WTC11 (cell line): ENCODE measurements around the gene FAM187B. TPM values are rescaled to one million over a fixed set of nuclear protein-coding genes. Genes with fewer than 3 reads are reported as not detected.

Source experiments
- ATAC-seq: fragments of 200-7000 bp; cut with Tn5 transposase; 2 replicates; pipeline ENCODE4 v1.10.0; 2021; ENCODE audit warnings: mild to moderate bottlenecking, moderate library complexity
- CTCF ChIA-PET: fragments of 300-600 bp; sonication (Branson Sonifier 250); formaldehyde crosslinking; loops from one replicate; lab custom pipeline; 2021; ENCODE audit warnings: antibody characterized with exemption; lab: Charles Lee
- POLR2A ChIA-PET: fragments of 350-600 bp; sonication (Branson Sonifier 250); formaldehyde crosslinking; loops from one replicate; lab custom pipeline; 2021; ENCODE audit warnings: antibody characterized with exemption; lab: Charles Lee
- DNase-seq: peaks from one replicate; pipeline ENCODE4 v3.0.0; 2021; ENCODE audit warnings: low spot score
- H3K27ac Mint-ChIP-seq: 2 replicates; pipeline ENCODE4 v1.8.0; 2021; ENCODE audit warnings: mixed read lengths
- H3K27me3 Mint-ChIP-seq: 2 replicates; pipeline ENCODE4 v1.8.0; 2021; ENCODE audit warnings: low read depth, mild to moderate bottlenecking, moderate library complexity, mixed read lengths
- H3K36me3 Mint-ChIP-seq: 2 replicates; pipeline ENCODE4 v1.8.0; 2021; ENCODE audit warnings: mixed read lengths
- H3K4me1 Mint-ChIP-seq: 2 replicates; pipeline ENCODE4 v1.8.0; 2022; ENCODE audit warnings: mixed read lengths
- H3K4me3 Mint-ChIP-seq: 2 replicates; pipeline ENCODE4 v1.8.0; 2021; ENCODE audit warnings: mild to moderate bottlenecking, moderate library complexity, mixed read lengths
- H3K9me3 Mint-ChIP-seq: 2 replicates; pipeline ENCODE4 v1.8.0; 2021; ENCODE audit warnings: mixed read lengths
- ATF1 ChIP-seq: sonication (generic); formaldehyde crosslinking; IDR thresholded peaks from 2 replicates; pipeline ENCODE4 v1.8.1; 2023; ENCODE audit warnings: mild to moderate bottlenecking, moderate library complexity, missing genetic modification reagents
- CBFB ChIP-seq: sonication (generic); formaldehyde crosslinking; IDR thresholded peaks from 2 replicates; pipeline ENCODE4 v1.8.1; 2022; ENCODE audit warnings: mild to moderate bottlenecking, low read depth, missing genetic modification reagents
- CREB1 ChIP-seq: sonication (generic); formaldehyde crosslinking; IDR thresholded peaks from 2 replicates; pipeline ENCODE4 v1.8.0; 2023; ENCODE audit warnings: mild to moderate bottlenecking, missing genetic modification reagents
- ELF4 ChIP-seq: sonication (generic); formaldehyde crosslinking; IDR thresholded peaks from 2 replicates; pipeline ENCODE4 v1.8.1; 2022; ENCODE audit warnings: low read depth, mild to moderate bottlenecking, moderate library complexity, missing genetic modification reagents
- ESRRA ChIP-seq: sonication (generic); formaldehyde crosslinking; IDR thresholded peaks from 2 replicates; pipeline ENCODE4 v1.8.1; 2022; ENCODE audit warnings: mild to moderate bottlenecking, missing genetic modification reagents, borderline replicate concordance
- FOXJ3 ChIP-seq: sonication (generic); formaldehyde crosslinking; IDR thresholded peaks from 2 replicates; pipeline ENCODE4 v1.9.0; 2021; ENCODE audit warnings: missing genetic modification reagents, mild to moderate bottlenecking, borderline replicate concordance
- MYBL2 ChIP-seq: sonication (generic); formaldehyde crosslinking; IDR thresholded peaks from 2 replicates; pipeline ENCODE4 v1.8.1; 2023; ENCODE audit warnings: mild to moderate bottlenecking, moderate library complexity, missing genetic modification reagents
- OVOL2 ChIP-seq: fragments of 250-450 bp; sonication (Bioruptor Pico); IDR thresholded peaks from 2 replicates; pipeline ENCODE4 v1.9.0; 2021; ENCODE audit warnings: mild to moderate bottlenecking, borderline replicate concordance
- PRRX2 ChIP-seq: fragments of 250-450 bp; sonication (Bioruptor Pico); IDR thresholded peaks from 2 replicates; pipeline ENCODE4 v1.8.0; 2021; ENCODE audit warnings: mild to moderate bottlenecking
- RELA ChIP-seq: sonication (generic); formaldehyde crosslinking; IDR thresholded peaks from 2 replicates; pipeline ENCODE4 v1.8.1; 2022; ENCODE audit warnings: missing genetic modification reagents, mild to moderate bottlenecking, borderline replicate concordance
- ZBTB21 ChIP-seq: sonication (generic); formaldehyde crosslinking; IDR thresholded peaks from 2 replicates; pipeline ENCODE4 v1.8.1; 2023; ENCODE audit warnings: mild to moderate bottlenecking, missing genetic modification reagents, borderline replicate concordance
- ZNF423 ChIP-seq: fragments of 250-450 bp; sonication (Bioruptor Pico); IDR thresholded peaks from 2 replicates; pipeline ENCODE4 v2.1.2; 2022; ENCODE audit warnings: mild to moderate bottlenecking, moderate library complexity
- ZNF671 ChIP-seq: fragments of 250-450 bp; sonication (Bioruptor Pico); IDR thresholded peaks from 2 replicates; pipeline ENCODE4 v1.8.0; 2021; ENCODE audit warnings: mild to moderate bottlenecking
- total RNA-seq: library from RNA; stranded (reverse); gene quantifications from 3 replicates; pipeline ENCODE4 v1.2.3, GENCODE V29; 2021
- TF ChIP-seq, protein P1 (sequence below): sonication (generic); formaldehyde crosslinking; IDR thresholded peaks from 2 replicates; pipeline ENCODE4 v1.8.1; 2023; ENCODE audit warnings: mild to moderate bottlenecking, missing genetic modification reagents, moderate library complexity
- TF ChIP-seq, protein P2 (sequence below): sonication (generic); formaldehyde crosslinking; conservative IDR thresholded peaks from 2 replicates; pipeline ENCODE4 v1.8.1; 2023; ENCODE audit warnings: mild to moderate bottlenecking, low read depth, missing genetic modification reagents, moderate library complexity
- TF ChIP-seq, protein P3 (sequence below): sonication (generic); formaldehyde crosslinking; IDR thresholded peaks from 2 replicates; pipeline ENCODE4 v1.8.0; 2023; ENCODE audit warnings: mild to moderate bottlenecking, missing genetic modification reagents
- TF ChIP-seq, protein P4 (sequence below): sonication (generic); formaldehyde crosslinking; IDR thresholded peaks from 2 replicates; pipeline ENCODE4 v1.8.1; 2023; ENCODE audit warnings: mild to moderate bottlenecking, moderate library complexity, missing genetic modification reagents
- TF ChIP-seq, protein P5 (sequence below): fragments of 250-450 bp; sonication (Bioruptor Pico); IDR thresholded peaks from 2 replicates; pipeline ENCODE4 v1.9.0; 2021; ENCODE audit warnings: mild to moderate bottlenecking

The FAM187B gene
- total RNA-seq, 1 experiment from 2014 or later = 0.20 TPM

DNA sequence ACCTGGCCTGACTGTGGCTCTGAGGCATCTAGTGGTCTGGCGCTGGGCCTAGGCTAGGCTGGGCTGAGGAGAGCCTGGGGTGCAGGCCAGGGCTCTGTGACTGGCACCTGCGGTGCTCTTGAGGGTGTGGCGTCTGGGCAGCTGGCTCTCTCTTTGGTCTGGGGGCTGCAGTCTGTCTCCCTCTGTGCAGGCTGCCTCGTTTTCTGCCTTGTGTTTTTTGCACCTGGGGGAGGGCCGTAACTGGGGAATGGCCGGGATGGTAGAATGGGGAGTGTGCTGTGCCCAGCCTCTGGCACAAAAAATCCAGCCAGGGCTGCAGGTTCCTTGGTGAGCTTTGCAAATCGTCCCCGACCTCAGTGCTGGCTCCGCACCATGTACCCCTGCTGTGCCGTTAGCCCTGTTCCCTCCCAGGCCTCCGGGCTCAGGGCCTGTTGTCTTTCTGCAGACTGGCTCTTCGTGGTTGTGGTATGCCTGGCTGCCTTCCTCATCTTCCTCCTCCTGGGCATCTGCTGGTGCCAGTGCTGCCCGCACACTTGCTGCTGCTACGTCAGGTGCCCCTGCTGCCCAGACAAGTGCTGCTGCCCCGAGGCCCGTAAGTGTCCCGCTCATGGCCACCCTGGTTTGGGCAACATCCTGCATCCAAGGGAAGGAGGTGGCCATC, 33.7 kb upstream of the FAM187B start:
- no peaks in the 10 kb centered on the region for H3K27me3 Mint-ChIP-seq
- ChIA-PET CTCF (interaction anchor here (0.5 to 2.0 kb wide), 4 partner anchors 34 to 196 kb away, joined by 3 to 5 read pairs (median 4); partner anchors contain the start of genes FAM187B and FXYD7), POLR2A (no interaction called here)
- no peak overlapping the region for H3K4me3 Mint-ChIP-seq
- peaks cover 29% of the 10 kb centered on the region for H3K36me3 Mint-ChIP-seq
- peak; percentile 11 for DNase-seq
- TF ChIP-seq ATF1 (CRISPR knock-in tag) (no peak), CBFB (CRISPR knock-in tag) (no peak), FOXJ3 (CRISPR knock-in tag) (no peak), OVOL2 (no peak), ZBTB21 (CRISPR knock-in tag) (no peak), RELA (CRISPR knock-in tag) (no peak), CREB1 (CRISPR knock-in tag) (no peak), ZNF423 (CRISPR knock-in tag) (no peak)
- TF ChIP-seq, protein P1, sequence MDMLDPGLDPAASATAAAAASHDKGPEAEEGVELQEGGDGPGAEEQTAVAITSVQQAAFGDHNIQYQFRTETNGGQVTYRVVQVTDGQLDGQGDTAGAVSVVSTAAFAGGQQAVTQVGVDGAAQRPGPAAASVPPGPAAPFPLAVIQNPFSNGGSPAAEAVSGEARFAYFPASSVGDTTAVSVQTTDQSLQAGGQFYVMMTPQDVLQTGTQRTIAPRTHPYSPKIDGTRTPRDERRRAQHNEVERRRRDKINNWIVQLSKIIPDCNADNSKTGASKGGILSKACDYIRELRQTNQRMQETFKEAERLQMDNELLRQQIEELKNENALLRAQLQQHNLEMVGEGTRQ (CRISPR knock-in tag) = no peak
- TF ChIP-seq, protein P2, sequence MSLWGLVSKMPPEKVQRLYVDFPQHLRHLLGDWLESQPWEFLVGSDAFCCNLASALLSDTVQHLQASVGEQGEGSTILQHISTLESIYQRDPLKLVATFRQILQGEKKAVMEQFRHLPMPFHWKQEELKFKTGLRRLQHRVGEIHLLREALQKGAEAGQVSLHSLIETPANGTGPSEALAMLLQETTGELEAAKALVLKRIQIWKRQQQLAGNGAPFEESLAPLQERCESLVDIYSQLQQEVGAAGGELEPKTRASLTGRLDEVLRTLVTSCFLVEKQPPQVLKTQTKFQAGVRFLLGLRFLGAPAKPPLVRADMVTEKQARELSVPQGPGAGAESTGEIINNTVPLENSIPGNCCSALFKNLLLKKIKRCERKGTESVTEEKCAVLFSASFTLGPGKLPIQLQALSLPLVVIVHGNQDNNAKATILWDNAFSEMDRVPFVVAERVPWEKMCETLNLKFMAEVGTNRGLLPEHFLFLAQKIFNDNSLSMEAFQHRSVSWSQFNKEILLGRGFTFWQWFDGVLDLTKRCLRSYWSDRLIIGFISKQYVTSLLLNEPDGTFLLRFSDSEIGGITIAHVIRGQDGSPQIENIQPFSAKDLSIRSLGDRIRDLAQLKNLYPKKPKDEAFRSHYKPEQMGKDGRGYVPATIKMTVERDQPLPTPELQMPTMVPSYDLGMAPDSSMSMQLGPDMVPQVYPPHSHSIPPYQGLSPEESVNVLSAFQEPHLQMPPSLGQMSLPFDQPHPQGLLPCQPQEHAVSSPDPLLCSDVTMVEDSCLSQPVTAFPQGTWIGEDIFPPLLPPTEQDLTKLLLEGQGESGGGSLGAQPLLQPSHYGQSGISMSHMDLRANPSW = no peak
- TF ChIP-seq, protein P3, sequence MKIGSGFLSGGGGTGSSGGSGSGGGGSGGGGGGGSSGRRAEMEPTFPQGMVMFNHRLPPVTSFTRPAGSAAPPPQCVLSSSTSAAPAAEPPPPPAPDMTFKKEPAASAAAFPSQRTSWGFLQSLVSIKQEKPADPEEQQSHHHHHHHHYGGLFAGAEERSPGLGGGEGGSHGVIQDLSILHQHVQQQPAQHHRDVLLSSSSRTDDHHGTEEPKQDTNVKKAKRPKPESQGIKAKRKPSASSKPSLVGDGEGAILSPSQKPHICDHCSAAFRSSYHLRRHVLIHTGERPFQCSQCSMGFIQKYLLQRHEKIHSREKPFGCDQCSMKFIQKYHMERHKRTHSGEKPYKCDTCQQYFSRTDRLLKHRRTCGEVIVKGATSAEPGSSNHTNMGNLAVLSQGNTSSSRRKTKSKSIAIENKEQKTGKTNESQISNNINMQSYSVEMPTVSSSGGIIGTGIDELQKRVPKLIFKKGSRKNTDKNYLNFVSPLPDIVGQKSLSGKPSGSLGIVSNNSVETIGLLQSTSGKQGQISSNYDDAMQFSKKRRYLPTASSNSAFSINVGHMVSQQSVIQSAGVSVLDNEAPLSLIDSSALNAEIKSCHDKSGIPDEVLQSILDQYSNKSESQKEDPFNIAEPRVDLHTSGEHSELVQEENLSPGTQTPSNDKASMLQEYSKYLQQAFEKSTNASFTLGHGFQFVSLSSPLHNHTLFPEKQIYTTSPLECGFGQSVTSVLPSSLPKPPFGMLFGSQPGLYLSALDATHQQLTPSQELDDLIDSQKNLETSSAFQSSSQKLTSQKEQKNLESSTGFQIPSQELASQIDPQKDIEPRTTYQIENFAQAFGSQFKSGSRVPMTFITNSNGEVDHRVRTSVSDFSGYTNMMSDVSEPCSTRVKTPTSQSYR (CRISPR knock-in tag) = no peak
- no peaks in the 10 kb centered on the region for H3K9me3 Mint-ChIP-seq
- no peak overlapping the region for H3K27ac Mint-ChIP-seq
- peaks cover 7% of the 10 kb centered on the region for H3K4me1 Mint-ChIP-seq
- no peak for ATAC-seq

DNA sequence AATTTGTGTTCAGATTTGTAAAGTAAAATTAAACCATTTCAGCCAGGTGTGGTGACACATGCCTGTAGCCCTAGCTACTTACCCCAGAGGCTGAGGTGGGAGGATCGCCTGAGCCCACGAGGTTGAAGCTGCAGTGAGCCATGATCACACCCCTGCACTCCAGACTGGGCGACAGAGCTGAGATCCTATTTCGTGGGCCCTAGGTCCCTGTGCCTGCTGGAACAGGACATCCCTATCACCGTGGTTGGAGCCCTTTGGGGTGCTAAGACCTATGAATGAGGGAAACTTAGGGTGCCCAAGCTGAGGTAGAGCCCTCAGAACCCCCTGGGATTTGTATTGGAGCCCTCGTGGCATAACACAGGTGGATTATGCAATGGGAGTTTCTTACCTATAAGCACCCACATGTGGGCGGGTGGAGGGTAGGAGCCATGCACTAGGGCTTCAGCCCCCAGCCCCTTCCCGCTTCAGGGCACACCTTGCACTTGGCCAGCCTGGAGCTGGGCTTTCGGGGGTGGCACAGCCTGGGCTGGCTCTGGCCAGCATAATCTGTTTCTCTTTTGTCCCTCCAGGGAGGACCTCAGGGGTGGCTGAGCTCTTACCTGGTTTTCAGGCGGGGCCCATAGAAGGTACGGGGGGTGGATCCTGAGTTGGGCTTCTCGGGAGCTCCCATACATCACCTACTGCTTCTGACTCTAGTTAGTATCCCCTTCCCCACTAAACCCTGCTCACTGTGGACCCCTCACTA, 33.0 kb upstream of the FAM187B start:
- ChIA-PET POLR2A (interaction anchor here (1.0 kb wide), 1 partner anchor 8 kb away, joined by 3 read pairs; no protein-coding TSS in a partner anchor), CTCF (interaction anchor here (0.6 to 2.0 kb wide), 4 partner anchors 8 to 195 kb away, joined by 3 to 4 read pairs (median 4); partner anchors contain the start of genes FAM187B and FXYD7)
- peaks cover 8% of the 10 kb centered on the region for H3K4me1 Mint-ChIP-seq
- H3K27me3 Mint-ChIP-seq = no peaks in the 10 kb centered on the region
- DNase-seq = peak; percentile 3
- H3K4me3 Mint-ChIP-seq = no peak overlapping the region
- no peak overlapping the region; the same call in 1 of the 2 replicates for H3K27ac Mint-ChIP-seq
- no peak for ATAC-seq
- H3K9me3 Mint-ChIP-seq = no peaks in the 10 kb centered on the region
- H3K36me3 Mint-ChIP-seq = peaks cover 30% of the 10 kb centered on the region
- TF ChIP-seq, protein P4, sequence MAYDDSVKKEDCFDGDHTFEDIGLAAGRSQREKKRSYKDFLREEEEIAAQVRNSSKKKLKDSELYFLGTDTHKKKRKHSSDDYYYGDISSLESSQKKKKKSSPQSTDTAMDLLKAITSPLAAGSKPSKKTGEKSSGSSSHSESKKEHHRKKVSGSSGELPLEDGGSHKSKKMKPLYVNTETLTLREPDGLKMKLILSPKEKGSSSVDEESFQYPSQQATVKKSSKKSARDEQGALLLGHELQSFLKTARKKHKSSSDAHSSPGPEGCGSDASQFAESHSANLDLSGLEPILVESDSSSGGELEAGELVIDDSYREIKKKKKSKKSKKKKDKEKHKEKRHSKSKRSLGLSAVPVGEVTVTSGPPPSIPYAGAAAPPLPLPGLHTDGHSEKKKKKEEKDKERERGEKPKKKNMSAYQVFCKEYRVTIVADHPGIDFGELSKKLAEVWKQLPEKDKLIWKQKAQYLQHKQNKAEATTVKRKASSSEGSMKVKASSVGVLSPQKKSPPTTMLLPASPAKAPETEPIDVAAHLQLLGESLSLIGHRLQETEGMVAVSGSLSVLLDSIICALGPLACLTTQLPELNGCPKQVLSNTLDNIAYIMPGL (CRISPR knock-in tag) = no peak
- TF ChIP-seq MYBL2 (CRISPR knock-in tag) (no peak), ELF4 (CRISPR knock-in tag) (no peak), ZNF671 (CRISPR knock-in tag) (no peak), ESRRA (CRISPR knock-in tag) (no peak), PRRX2 (CRISPR knock-in tag) (no peak)
- TF ChIP-seq, protein P5, sequence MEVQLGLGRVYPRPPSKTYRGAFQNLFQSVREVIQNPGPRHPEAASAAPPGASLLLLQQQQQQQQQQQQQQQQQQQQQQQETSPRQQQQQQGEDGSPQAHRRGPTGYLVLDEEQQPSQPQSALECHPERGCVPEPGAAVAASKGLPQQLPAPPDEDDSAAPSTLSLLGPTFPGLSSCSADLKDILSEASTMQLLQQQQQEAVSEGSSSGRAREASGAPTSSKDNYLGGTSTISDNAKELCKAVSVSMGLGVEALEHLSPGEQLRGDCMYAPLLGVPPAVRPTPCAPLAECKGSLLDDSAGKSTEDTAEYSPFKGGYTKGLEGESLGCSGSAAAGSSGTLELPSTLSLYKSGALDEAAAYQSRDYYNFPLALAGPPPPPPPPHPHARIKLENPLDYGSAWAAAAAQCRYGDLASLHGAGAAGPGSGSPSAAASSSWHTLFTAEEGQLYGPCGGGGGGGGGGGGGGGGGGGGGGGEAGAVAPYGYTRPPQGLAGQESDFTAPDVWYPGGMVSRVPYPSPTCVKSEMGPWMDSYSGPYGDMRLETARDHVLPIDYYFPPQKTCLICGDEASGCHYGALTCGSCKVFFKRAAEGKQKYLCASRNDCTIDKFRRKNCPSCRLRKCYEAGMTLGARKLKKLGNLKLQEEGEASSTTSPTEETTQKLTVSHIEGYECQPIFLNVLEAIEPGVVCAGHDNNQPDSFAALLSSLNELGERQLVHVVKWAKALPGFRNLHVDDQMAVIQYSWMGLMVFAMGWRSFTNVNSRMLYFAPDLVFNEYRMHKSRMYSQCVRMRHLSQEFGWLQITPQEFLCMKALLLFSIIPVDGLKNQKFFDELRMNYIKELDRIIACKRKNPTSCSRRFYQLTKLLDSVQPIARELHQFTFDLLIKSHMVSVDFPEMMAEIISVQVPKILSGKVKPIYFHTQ (CRISPR knock-in tag) = no peak
